LNCaP clone FGC (cell line): ENCODE data around the gene SMOC2.
"Not testable (repeated sequence)": the region's sequence is repeated elsewhere in the genome, so short reads cannot be mapped to it uniquely, and the experiment has no call there.

ENCODE experiments used
- DNase-seq: peaks from one replicate; pipeline ENCODE4 v3.0.0-alpha.2; 2011; ENCODE audit warnings: low read depth
- H3K4me3 ChIP-seq: 2 replicates; pipeline ENCODE4 v1.5.1; 2011; ENCODE audit warnings: mild to moderate bottlenecking, low read depth, low read length, control low read depth
- CTCF ChIP-seq: IDR thresholded peaks from 2 replicates; pipeline ENCODE4 v1.5.1; 2012; ENCODE audit warnings: mild to moderate bottlenecking; ENCODE audit not compliant: control insufficient read depth, insufficient read depth; ENCODE audit errors: extremely low read depth

The SMOC2 gene

DNA sequence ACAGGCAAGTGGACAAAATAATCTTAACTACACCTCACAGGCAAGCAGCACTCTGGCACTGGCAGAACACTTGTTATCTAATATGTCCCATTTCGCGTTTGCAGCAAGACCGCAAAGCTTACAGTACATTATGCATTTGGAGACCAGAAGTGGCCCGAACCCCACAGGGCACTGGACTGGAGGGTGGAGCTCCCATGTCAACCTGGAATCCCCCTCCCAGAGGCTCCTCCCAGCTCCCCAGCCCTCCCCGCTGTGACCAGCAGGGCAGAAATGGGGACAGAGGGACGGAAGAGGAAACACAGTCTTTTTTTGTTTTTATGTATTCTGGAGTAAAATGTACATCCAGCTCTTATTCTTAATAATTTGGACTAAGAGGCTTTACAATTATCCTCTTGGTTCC, 263.7 kb downstream of the SMOC2 start:
- no peak for DNase-seq
- no peak overlapping the region for H3K4me3 ChIP-seq
- TF ChIP-seq CTCF: no peak

DNA sequence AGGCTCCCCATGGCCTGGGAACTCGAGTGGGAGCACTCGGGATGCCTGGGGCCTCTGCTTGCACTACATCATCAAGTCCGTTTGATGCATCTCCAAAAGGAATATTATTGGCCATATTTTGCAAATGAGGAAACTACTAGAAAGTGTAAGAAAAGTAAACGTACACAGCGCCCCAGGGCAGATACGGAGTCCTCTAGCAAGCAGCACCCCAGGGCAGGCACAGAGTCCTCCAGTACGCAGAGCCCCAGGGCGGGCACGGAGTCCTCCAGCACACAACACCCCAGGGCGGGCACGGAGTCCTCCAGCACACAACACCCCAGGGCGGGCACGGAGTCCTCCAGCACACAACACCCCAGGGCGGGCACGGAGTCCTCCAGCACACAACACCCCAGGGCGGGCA, 264.3 kb downstream of the SMOC2 start:
- DNase-seq, H3K4me3 ChIP-seq: not testable (repeated sequence)

- no peak overlapping the region for H3K4me3 ChIP-seq
- no peak for TF ChIP-seq CTCF
- DNase-seq: no peak
These were observed 265.6 kb downstream of the SMOC2 start for GRCh38 chr6:168706471-168707177.

DNA sequence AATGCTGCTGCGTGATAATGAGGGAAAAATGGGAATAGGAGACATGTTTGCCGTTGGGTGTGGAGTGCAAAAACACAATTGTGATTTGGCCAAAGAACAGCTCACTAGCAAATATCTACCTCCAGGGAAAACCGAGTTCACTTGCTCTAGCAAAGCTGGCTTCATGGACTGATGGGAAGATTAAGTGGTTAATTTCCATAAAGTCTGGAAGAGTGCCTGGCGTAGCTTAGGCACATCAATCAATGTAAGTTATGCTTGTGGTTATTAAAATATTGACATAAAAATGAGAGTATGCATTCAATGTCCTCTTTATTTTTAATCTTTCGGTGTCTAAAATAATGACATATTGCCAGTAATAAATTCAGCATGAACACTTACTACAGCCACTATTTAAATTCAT, 267.5 kb downstream of the SMOC2 start:
- no peak overlapping the region for H3K4me3 ChIP-seq
- no peak for DNase-seq
- TF ChIP-seq CTCF: no peak

GRCh38 chr6:168708984-168709383, 268.0 kb downstream of the SMOC2 start:
- no peak for TF ChIP-seq CTCF
- no peak for DNase-seq
- no peak overlapping the region for H3K4me3 ChIP-seq

GRCh38 chr6:168709390-168709789, 268.4 kb downstream of the SMOC2 start:
- no peak overlapping the region for H3K4me3 ChIP-seq
- no peak for DNase-seq
- TF ChIP-seq CTCF: no peak

GRCh38 chr6:168709991-168710390, 269.0 kb downstream of the SMOC2 start:
- DNase-seq: no peak
- TF ChIP-seq CTCF: no peak
- H3K4me3 ChIP-seq: no peak overlapping the region
